ENCODE results near the gene CYBA. TPM values are rescaled to one million over a fixed set of nuclear protein-coding genes. Genes with fewer than 3 reads are reported as not detected.

The CYBA gene
- total RNA-seq, 1 experiment from 2014 or later: 867 TPM

GRCh38 chr16:88630941-88631340, 19.9 kb downstream of the CYBA start:
- Mint-ChIP-seq H3K4me3 (ENCODE audit: low read depth, unreplicated experiment) (no peak overlapping the region), H3K27ac (ENCODE audit: unreplicated experiment) (no peak overlapping the region), H3K4me1 (ENCODE audit: low read depth, unreplicated experiment) (no peaks in the 10 kb centered on the region), H3K27me3 (ENCODE audit: unreplicated experiment) (no peaks in the 10 kb centered on the region), H3K9me3 (ENCODE audit: low read depth, unreplicated experiment) (no peaks in the 10 kb centered on the region), H3K36me3 (ENCODE audit: insufficient read depth, unreplicated experiment) (peaks cover 65% of the 10 kb centered on the region)
- CTCF ChIA-PET: no interaction called here
- intact Hi-C loops (cut with micrococcal nuclease; ENCODE audit: unreplicated experiment): no loop called here
- BruUV-seq (replicated peaks): no TSS peak
- TF ChIP-seq, protein P1, sequence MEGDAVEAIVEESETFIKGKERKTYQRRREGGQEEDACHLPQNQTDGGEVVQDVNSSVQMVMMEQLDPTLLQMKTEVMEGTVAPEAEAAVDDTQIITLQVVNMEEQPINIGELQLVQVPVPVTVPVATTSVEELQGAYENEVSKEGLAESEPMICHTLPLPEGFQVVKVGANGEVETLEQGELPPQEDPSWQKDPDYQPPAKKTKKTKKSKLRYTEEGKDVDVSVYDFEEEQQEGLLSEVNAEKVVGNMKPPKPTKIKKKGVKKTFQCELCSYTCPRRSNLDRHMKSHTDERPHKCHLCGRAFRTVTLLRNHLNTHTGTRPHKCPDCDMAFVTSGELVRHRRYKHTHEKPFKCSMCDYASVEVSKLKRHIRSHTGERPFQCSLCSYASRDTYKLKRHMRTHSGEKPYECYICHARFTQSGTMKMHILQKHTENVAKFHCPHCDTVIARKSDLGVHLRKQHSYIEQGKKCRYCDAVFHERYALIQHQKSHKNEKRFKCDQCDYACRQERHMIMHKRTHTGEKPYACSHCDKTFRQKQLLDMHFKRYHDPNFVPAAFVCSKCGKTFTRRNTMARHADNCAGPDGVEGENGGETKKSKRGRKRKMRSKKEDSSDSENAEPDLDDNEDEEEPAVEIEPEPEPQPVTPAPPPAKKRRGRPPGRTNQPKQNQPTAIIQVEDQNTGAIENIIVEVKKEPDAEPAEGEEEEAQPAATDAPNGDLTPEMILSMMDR (IDR thresholded peaks at IDR 0.05; ENCODE audit: unreplicated experiment): no peak
- DNase-seq: no peak

DNA sequence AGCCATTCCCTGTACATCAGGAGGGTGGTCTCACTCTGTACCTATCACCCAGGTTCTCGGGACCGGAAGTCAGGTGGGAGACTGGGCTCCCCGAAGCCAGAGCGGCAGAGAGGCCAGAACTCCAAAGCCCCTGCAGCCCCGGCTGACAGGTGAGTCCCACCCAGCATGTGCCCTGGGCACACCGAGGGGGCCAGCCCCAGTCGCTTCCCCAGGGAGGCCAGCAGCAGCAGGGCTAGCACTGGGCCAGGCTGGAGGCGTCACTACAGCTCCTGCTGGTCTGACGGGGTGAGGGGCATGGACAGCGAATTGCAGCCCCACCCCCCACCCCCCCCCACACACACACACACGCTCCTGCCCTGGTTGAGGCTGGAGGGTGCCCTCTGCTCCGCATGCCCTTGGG, 20.4 kb downstream of the CYBA start:
- Mint-ChIP-seq H3K36me3 (ENCODE audit: insufficient read depth, unreplicated experiment) (peaks cover 62% of the 10 kb centered on the region), H3K4me3 (ENCODE audit: low read depth, unreplicated experiment) (no peak overlapping the region), H3K9me3 (ENCODE audit: low read depth, unreplicated experiment) (no peaks in the 10 kb centered on the region), H3K27me3 (ENCODE audit: unreplicated experiment) (no peaks in the 10 kb centered on the region), H3K4me1 (ENCODE audit: low read depth, unreplicated experiment) (no peaks in the 10 kb centered on the region), H3K27ac (ENCODE audit: unreplicated experiment) (no peak overlapping the region)
- DNase-seq: no peak
- CTCF ChIA-PET: no interaction called here
- TF ChIP-seq, protein P1 (IDR thresholded peaks at IDR 0.05; ENCODE audit: unreplicated experiment): no peak
- no TSS peak for BruUV-seq (replicated peaks)
- intact Hi-C loops (cut with micrococcal nuclease; ENCODE audit: unreplicated experiment): no loop called here

- no peaks in the 10 kb centered on the region for H3K4me1 Mint-ChIP-seq (ENCODE audit: low read depth, unreplicated experiment)
- H3K36me3 Mint-ChIP-seq (ENCODE audit: insufficient read depth, unreplicated experiment): peaks cover 56% of the 10 kb centered on the region
- no peak overlapping the region for H3K4me3 Mint-ChIP-seq (ENCODE audit: low read depth, unreplicated experiment)
- no peak overlapping the region for H3K27ac Mint-ChIP-seq (ENCODE audit: unreplicated experiment)
- no peaks in the 10 kb centered on the region for H3K9me3 Mint-ChIP-seq (ENCODE audit: low read depth, unreplicated experiment)
- CTCF ChIA-PET: no interaction called here
- no peaks in the 10 kb centered on the region for H3K27me3 Mint-ChIP-seq (ENCODE audit: unreplicated experiment)
- TF ChIP-seq, protein P1 (IDR thresholded peaks at IDR 0.05; ENCODE audit: unreplicated experiment): no peak
- no TSS peak for BruUV-seq (replicated peaks)
- intact Hi-C loops (cut with micrococcal nuclease; ENCODE audit: unreplicated experiment): no loop called here
- no peak for DNase-seq
These were observed 21.0 kb downstream of the CYBA start for GRCh38 chr16:88629835-88630234.

DNA sequence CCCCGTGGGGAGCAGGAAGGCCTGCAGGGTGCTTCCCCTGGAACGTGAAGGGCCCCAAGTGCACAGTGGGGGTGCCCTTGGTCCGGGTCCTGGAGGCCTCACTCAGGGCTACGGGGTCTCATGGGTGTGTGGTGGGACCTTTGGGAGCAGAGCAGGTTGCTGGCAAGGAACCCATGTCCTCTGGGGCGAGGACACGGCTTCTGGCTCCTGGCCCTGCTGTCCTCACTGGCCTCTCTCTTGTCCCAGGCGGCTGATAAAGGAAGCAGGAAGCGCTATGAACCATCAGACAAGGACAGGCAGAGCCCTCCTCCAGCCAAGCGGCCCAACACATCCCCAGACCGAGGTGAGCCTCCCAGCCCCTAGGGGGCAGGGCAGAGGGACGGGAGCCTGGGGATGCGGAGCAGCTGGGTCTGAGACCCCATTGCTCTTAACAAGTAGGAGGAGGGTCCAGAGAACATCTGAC, 22.3 kb downstream of the CYBA start:
- H3K27ac Mint-ChIP-seq (ENCODE audit: unreplicated experiment): no peak overlapping the region
- DNase-seq: no peak
- H3K4me3 Mint-ChIP-seq (ENCODE audit: low read depth, unreplicated experiment): no peak overlapping the region
- no TSS peak for BruUV-seq (replicated peaks)
- H3K27me3 Mint-ChIP-seq (ENCODE audit: unreplicated experiment): no peaks in the 10 kb centered on the region
- CTCF ChIA-PET: no interaction called here
- H3K36me3 Mint-ChIP-seq (ENCODE audit: insufficient read depth, unreplicated experiment): peaks cover 53% of the 10 kb centered on the region
- intact Hi-C loops (cut with micrococcal nuclease; ENCODE audit: unreplicated experiment): no loop called here
- TF ChIP-seq, protein P1 (IDR thresholded peaks at IDR 0.05; ENCODE audit: unreplicated experiment): peak; percentile 43
- H3K9me3 Mint-ChIP-seq (ENCODE audit: low read depth, unreplicated experiment): no peaks in the 10 kb centered on the region
- no peaks in the 10 kb centered on the region for H3K4me1 Mint-ChIP-seq (ENCODE audit: low read depth, unreplicated experiment)
